Measurements from ENCODE around the gene ZNF474. TPM values are rescaled to one million over a fixed set of nuclear protein-coding genes. Genes with fewer than 3 reads are reported as not detected.

ZNF474 gene
- total RNA-seq, 1 experiment from 2014 or later: not detected

GRCh38 chr5:122190156-122190555 is 60.8 kb downstream of the ZNF474 start:
- Histone ChIP-seq H3K9me3 (ENCODE audit: low read depth, low read length, poor library complexity, severe bottlenecking) (no peaks in the 10 kb centered on the region), H3K27ac (ENCODE audit: low read depth, low read length, poor library complexity, severe bottlenecking) (no peak overlapping the region), H3K4me1 (ENCODE audit: insufficient read depth, low read length, poor library complexity, severe bottlenecking) (no peaks in the 10 kb centered on the region), H3K4me3 (ENCODE audit: low read depth, low read length, poor library complexity, severe bottlenecking) (no peak overlapping the region), H3K27me3 (replicated peaks; ENCODE audit: insufficient read depth, low read depth, low read length, poor library complexity) (peaks cover 13% of the 10 kb centered on the region), H3K36me3 (ENCODE audit: insufficient read depth, low read length, poor library complexity, severe bottlenecking) (no peaks in the 10 kb centered on the region)
- POLR2A ChIA-PET (ENCODE audit: low non-redundant PET): interaction anchor here (0.6 kb wide), 1 partner anchor 534 kb away, joined by 3 read pairs; no protein-coding TSS in a partner anchor
- no TSS peak for BruUV-seq (replicated peaks)
- TF ChIP-seq EZH2 (IDR thresholded peaks at IDR 0.05; ENCODE audit: borderline replicate concordance, low read depth, low read length, poor library complexity, severe bottlenecking) (no peak), CTCF (conservative IDR thresholded peaks at IDR 0.05; ENCODE audit: low read depth, low read length) (no peak)
- DNase-seq (ENCODE audit: low spot score): no peak
- intact Hi-C loops (cut with micrococcal nuclease; ENCODE audit: unreplicated experiment): no loop called here
- CTCF ChIA-PET: no interaction called here

- BruUV-seq (replicated peaks): no TSS peak
- TF ChIP-seq EZH2 (IDR thresholded peaks at IDR 0.05; ENCODE audit: borderline replicate concordance, low read depth, low read length, poor library complexity, severe bottlenecking) (no peak), CTCF (conservative IDR thresholded peaks at IDR 0.05; ENCODE audit: low read depth, low read length) (peak; percentile 72)
- POLR2A ChIA-PET (ENCODE audit: low non-redundant PET): no interaction called here
- Histone ChIP-seq H3K9me3 (ENCODE audit: low read depth, low read length, poor library complexity, severe bottlenecking) (no peaks in the 10 kb centered on the region), H3K4me1 (ENCODE audit: insufficient read depth, low read length, poor library complexity, severe bottlenecking) (no peaks in the 10 kb centered on the region), H3K27me3 (replicated peaks; ENCODE audit: insufficient read depth, low read depth, low read length, poor library complexity) (peaks cover 23% of the 10 kb centered on the region), H3K4me3 (ENCODE audit: low read depth, low read length, poor library complexity, severe bottlenecking) (no peak overlapping the region), H3K36me3 (ENCODE audit: insufficient read depth, low read length, poor library complexity, severe bottlenecking) (no peaks in the 10 kb centered on the region), H3K27ac (ENCODE audit: low read depth, low read length, poor library complexity, severe bottlenecking) (no peak overlapping the region)
- DNase-seq (ENCODE audit: low spot score): peak; percentile 75
- intact Hi-C loops (cut with micrococcal nuclease; ENCODE audit: unreplicated experiment): no loop called here
- CTCF ChIA-PET: interaction anchor here (0.6 kb wide), 1 partner anchor 39 kb away, joined by 6 read pairs; no protein-coding TSS in a partner anchor
These were observed 63.5 kb downstream of the ZNF474 start for GRCh38 chr5:122192497-122193496.

GRCh38 chr5:122195802-122196394 is 66.6 kb downstream of the ZNF474 start:
- ChIA-PET CTCF (interaction anchor here (1.6 kb wide), 1 partner anchor 9 kb away, joined by 3 read pairs; no protein-coding TSS in a partner anchor), POLR2A (ENCODE audit: low non-redundant PET) (no interaction called here)
- peak; percentile 66 for TF ChIP-seq CTCF (conservative IDR thresholded peaks at IDR 0.05; ENCODE audit: low read depth, low read length)
- no peak for TF ChIP-seq EZH2 (IDR thresholded peaks at IDR 0.05; ENCODE audit: borderline replicate concordance, low read depth, low read length, poor library complexity, severe bottlenecking)
- H3K36me3 ChIP-seq (ENCODE audit: insufficient read depth, low read length, poor library complexity, severe bottlenecking): no peaks in the 10 kb centered on the region
- peaks cover 33% of the 10 kb centered on the region for H3K27me3 ChIP-seq (replicated peaks; ENCODE audit: insufficient read depth, low read depth, low read length, poor library complexity)
- H3K27ac ChIP-seq (ENCODE audit: low read depth, low read length, poor library complexity, severe bottlenecking): no peak overlapping the region
- H3K9me3 ChIP-seq (ENCODE audit: low read depth, low read length, poor library complexity, severe bottlenecking): no peaks in the 10 kb centered on the region
- intact Hi-C loops (cut with micrococcal nuclease; ENCODE audit: unreplicated experiment): loop anchor here (2.0 to 5.0 kb wide), 2 partner anchors 219 to 296 kb away; no protein-coding TSS in a partner anchor
- peak; percentile 57 for DNase-seq (ENCODE audit: low spot score)
- no peaks in the 10 kb centered on the region for H3K4me1 ChIP-seq (ENCODE audit: insufficient read depth, low read length, poor library complexity, severe bottlenecking)
- no TSS peak for BruUV-seq (replicated peaks)
- H3K4me3 ChIP-seq (ENCODE audit: low read depth, low read length, poor library complexity, severe bottlenecking): no peak overlapping the region

All from A673 (cell line).